ENCODE measurements around the gene PLA2G2E.

Gene PLA2G2E

DNA sequence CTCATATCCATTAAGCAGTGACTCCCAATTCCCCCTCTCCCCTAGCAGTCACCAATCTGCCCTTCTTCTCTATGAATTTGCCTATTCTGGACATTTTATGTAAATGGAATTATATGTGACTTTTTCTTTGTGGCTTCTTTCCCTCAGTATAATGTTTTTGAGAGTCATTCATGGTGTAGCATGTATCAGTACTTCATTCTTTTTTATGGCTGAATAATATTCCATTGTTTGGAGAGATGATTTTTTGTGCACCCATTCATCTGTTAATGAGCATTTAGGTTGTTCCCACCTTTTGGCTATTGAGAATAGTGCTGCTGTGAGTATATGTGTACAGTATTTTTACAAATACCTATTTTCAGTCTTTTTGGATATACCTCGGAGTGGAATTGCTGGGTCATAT, 21.8 kb downstream of the PLA2G2E start:
- H3K27ac ChIP-seq, result no peak overlapping the region
- TF ChIP-seq CTCF (conservative IDR thresholded peaks at IDR 0.05), result no peak

DNA sequence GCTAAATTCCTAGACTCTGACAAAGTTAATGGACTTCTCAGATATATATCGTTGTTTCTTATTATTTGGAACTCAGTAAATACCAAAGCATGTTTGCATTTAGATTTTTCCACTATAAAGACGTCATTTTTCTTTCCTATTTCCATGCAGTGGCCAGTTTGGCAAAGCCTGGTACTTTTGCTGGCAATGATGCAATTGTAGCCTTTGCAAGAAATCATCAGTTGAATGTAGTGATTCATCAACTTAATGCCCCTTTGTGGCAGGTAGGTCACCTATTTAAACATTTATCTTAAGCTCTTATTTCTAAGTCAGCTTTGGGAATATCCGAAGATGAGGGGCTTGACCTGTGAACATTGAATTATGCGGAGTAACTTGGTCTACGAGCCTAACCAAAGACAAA, 29.2 kb downstream of the PLA2G2E start:
- no peak overlapping the region for H3K27ac ChIP-seq
- no peak for TF ChIP-seq CTCF (conservative IDR thresholded peaks at IDR 0.05)

DNA sequence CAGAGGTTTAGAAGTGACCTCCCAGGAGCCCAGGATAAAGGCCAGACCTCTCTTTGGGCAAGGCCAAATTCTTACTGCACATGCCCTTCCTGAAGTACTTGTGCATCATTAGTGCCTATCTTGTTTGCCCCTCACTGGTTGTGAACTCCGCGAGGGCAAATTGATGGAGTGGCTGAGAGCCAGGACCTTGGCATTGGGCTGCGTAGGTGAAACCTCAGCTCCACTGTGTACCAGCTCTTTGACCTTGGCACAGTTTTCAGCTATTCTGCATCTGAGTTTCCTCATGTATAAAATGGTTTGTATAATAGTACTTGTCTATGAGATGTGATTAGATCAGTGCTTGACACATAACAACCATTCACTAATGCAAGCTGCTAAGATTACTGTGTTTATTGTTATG, 29.7 kb downstream of the PLA2G2E start:
- TF ChIP-seq CTCF (conservative IDR thresholded peaks at IDR 0.05), result no peak
- no peak overlapping the region for H3K27ac ChIP-seq

GRCh38 chr1:19892628-19893168, 30.7 kb downstream of the PLA2G2E start:
- H3K27ac ChIP-seq, result no peak overlapping the region
- no peak for TF ChIP-seq CTCF (conservative IDR thresholded peaks at IDR 0.05)

GRCh38 chr1:19892129-19892528, 31.3 kb downstream of the PLA2G2E start:
- H3K27ac ChIP-seq, result no peak overlapping the region
- no peak for TF ChIP-seq CTCF (conservative IDR thresholded peaks at IDR 0.05)

- no peak overlapping the region for H3K27ac ChIP-seq
- no peak for TF ChIP-seq CTCF (conservative IDR thresholded peaks at IDR 0.05)
Observed at GRCh38 chr1:19889656-19890055, 33.8 kb downstream of the PLA2G2E start.

GRCh38 chr1:19888112-19888511, 35.3 kb downstream of the PLA2G2E start:
- TF ChIP-seq CTCF (conservative IDR thresholded peaks at IDR 0.05), result no peak

More at GRCh38 chr1:19888112-19888511, 35.3 kb downstream of the PLA2G2E start:
- H3K27ac ChIP-seq, result no peak overlapping the region; the same call in 1 of the 2 replicates
